PC-9 (cell line): Measurements from ENCODE around the gene OXSM.

ENCODE experiments used
- EZH2 ChIP-seq: fragments of 200-600 bp; sonication (generic); IDR thresholded peaks from 2 replicates; pipeline ENCODE4 v1.8.0; 2017; ENCODE audit warnings: antibody characterized with exemption, low read depth
- TF ChIP-seq, protein P1 (sequence below): fragments of 200-600 bp; sonication (generic); conservative IDR thresholded peaks from 2 replicates; pipeline ENCODE4 v1.6.1; 2017; ENCODE audit warnings: mixed run types, antibody characterized with exemption, mild to moderate bottlenecking, moderate library complexity

DNA sequence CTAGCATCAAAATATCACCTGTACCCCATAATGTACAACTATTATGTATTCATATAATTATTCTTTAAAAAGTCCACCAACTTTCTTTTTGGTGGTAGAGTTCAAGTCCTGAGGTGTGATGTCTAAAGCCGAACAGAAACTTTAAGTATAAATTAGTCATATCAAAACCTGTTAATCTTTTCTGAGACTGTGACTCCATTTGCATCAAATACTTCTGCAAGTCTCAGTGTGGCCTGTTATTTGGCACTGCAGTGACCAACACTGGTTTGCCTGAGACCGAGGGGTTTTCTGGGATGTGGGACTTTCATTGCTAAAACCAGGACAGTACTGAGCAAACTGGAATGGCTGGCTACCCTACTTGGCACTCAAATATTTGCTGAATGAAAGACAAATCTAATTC, 14.0 kb upstream of the OXSM start:
- TF ChIP-seq, protein P1, sequence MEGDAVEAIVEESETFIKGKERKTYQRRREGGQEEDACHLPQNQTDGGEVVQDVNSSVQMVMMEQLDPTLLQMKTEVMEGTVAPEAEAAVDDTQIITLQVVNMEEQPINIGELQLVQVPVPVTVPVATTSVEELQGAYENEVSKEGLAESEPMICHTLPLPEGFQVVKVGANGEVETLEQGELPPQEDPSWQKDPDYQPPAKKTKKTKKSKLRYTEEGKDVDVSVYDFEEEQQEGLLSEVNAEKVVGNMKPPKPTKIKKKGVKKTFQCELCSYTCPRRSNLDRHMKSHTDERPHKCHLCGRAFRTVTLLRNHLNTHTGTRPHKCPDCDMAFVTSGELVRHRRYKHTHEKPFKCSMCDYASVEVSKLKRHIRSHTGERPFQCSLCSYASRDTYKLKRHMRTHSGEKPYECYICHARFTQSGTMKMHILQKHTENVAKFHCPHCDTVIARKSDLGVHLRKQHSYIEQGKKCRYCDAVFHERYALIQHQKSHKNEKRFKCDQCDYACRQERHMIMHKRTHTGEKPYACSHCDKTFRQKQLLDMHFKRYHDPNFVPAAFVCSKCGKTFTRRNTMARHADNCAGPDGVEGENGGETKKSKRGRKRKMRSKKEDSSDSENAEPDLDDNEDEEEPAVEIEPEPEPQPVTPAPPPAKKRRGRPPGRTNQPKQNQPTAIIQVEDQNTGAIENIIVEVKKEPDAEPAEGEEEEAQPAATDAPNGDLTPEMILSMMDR: no peak
- no peak for TF ChIP-seq EZH2
